RWPE1 (cell line): Measurements from ENCODE around the gene MARCHF9.
A peak's percentile ranks its signal among the peaks of the same experiment; 100 is the strongest.

ENCODE experiments used
- CTCF ChIA-PET: fragments of 350-600 bp; sonication (Branson Sonifier 250); formaldehyde crosslinking; extraction: SDS; loops from one replicate; lab custom pipeline; 2021; lab: Yijun Ruan, JAX
- POLR2A ChIA-PET: fragments of 400-600 bp; formaldehyde crosslinking; extraction: SDS; loops from one replicate; lab custom pipeline; 2020; ENCODE audit warnings: antibody characterized with exemption; ENCODE audit not compliant: low non-redundant PET; lab: Yijun Ruan, JAX
- DNase-seq: peaks from one replicate; pipeline ENCODE4 v3.0.0; 2012; ENCODE audit warnings: low spot score
- H3K27ac ChIP-seq: fragments of 450-650 bp; 2 replicates; pipeline ENCODE4 v1.5.1; 2017
- CTCF ChIP-seq: fragments of 450-650 bp; conservative IDR thresholded peaks from 2 replicates; pipeline ENCODE4 v1.5.1; 2017; ENCODE audit warnings: low read depth, mild to moderate bottlenecking

MARCHF9 gene

GRCh38 chr12:57756406-57757341, 1.8 kb downstream of the MARCHF9 start:
- no peak overlapping the region for H3K27ac ChIP-seq
- peak; percentile 66 for DNase-seq

DNA sequence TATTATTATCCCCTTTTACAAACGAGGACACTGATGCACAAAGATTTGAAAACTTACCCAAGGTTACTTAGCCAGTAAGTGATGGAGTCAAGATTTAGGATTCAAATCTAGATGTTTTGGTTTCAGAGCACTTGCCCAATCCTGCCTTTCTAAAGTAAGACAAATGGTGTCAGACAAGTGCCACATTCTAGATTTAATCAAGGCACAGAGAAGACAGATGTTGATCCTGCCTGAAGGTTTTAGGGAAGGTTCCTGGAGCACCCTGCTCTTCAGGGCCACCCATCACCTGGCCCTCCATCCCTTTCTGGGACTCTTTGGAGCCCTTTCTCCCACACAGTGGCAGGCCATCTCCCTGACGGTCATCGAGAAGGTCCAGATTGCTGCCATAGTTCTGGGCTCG, 2.9 kb downstream of the MARCHF9 start:
- TF ChIP-seq CTCF, result no peak
- POLR2A ChIA-PET, result no interaction called here
- CTCF ChIA-PET, result no interaction called here
- no peak for DNase-seq
- H3K27ac ChIP-seq, result no peak overlapping the region

More at GRCh38 chr12:57756406-57757341, 1.8 kb downstream of the MARCHF9 start:
- ChIA-PET CTCF (interaction anchor here (0.5 to 1.2 kb wide), 6 partner anchors 10 to 648 kb away, joined by 3 to 6 read pairs (median 4); no protein-coding TSS in a partner anchor), POLR2A (interaction anchor here (0.5 kb wide), 1 partner anchor 76 kb away, joined by 10 read pairs; no protein-coding TSS in a partner anchor)
- peak; percentile 82 for TF ChIP-seq CTCF

GRCh38 chr12:57758552-57759359, 3.9 kb downstream of the MARCHF9 start:
- ChIA-PET CTCF (interaction anchor here (0.5 to 1.0 kb wide), 3 partner anchors 8 to 77 kb away, joined by 3 read pairs; partner anchors contain the start of gene CYP27B1), POLR2A (no interaction called here)
- H3K27ac ChIP-seq, result no peak overlapping the region
- TF ChIP-seq CTCF, result no peak
- no peak for DNase-seq

DNA sequence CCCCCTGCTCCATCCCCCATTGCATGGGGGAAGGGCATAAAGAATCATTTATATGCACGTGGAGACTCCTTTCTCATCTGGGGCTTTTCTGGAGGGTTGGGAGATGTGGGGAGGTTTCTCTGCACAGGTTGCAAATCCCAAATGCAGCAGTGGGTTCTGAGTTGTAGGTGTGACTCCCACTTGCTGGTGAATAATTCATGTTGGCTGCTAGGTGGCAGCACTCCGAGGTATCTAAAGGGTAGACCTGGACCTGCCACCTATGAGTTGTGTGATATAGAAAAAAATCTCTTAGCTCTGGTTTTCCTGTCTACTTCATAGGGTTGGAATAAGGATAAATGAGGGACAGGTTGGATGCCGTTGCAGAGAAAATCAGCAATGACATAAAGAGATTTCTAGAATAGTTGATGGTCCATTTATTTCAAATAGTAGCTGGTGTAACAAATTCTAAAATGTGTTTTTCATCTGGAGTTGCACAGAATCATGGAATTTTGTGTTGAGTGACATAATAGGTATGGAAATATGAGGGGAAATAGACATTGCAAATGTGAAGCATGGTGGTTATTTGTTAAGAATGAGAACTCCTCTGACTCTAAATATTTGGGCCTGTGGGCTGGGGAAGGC, 4.6 kb downstream of the MARCHF9 start:
- peak; percentile 64 for TF ChIP-seq CTCF
- DNase-seq, result no peak
- ChIA-PET CTCF (interaction anchor here (0.5 to 1.0 kb wide), 4 partner anchors 20 to 78 kb away, joined by 3 read pairs; no protein-coding TSS in a partner anchor), POLR2A (no interaction called here)
- H3K27ac ChIP-seq, result no peak overlapping the region

DNA sequence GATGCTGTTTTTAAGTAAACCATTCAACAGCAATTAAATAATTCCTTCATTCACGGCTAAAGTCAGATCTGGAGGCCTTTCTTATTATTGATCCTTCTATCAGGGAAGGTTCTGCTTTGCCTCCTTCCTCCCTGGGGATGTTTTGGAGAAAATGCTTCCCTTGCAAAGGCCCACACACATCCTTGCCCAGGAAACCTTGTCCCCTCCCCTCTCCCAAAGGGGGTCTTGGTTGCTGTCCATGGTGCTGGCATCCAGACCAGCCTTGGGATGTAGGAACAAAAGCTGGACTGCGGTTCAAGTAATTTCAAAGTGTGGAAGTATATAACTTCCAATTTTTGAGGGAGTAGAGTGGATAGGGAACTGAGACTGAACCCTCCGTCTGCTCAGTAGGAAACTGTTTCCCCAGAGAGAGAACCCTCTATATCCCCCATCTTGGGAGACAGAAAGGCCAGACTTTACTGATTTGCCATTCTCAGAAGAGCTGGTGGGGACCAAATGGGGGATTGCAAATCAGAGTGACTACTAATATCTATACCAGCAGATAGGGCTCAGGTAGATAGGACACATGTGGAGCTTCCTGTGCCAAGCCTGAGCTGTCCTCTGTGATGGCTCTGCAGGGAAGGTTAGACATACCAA, 5.6 kb downstream of the MARCHF9 start:
- no peak overlapping the region for H3K27ac ChIP-seq
- no peak for DNase-seq
- POLR2A ChIA-PET, result no interaction called here
- TF ChIP-seq CTCF, result no peak
- CTCF ChIA-PET, result interaction anchor here (0.6 to 1.0 kb wide), 2 partner anchors 21 to 161 kb away, joined by 3 to 4 read pairs; no protein-coding TSS in a partner anchor
